ENCODE results near the gene PRAMEF25. TPM values are rescaled to one million over a fixed set of nuclear protein-coding genes. Genes with fewer than 3 reads are reported as not detected.
"Not testable (repeated sequence)": the region's sequence is repeated elsewhere in the genome, so short reads cannot be mapped to it uniquely, and the experiment has no call there.

PRAMEF25 gene
- not detected in 2 replicates for total RNA-seq (ENCODE audit: low replicate concordance)
- long read RNA-seq: 0 reads

DNA sequence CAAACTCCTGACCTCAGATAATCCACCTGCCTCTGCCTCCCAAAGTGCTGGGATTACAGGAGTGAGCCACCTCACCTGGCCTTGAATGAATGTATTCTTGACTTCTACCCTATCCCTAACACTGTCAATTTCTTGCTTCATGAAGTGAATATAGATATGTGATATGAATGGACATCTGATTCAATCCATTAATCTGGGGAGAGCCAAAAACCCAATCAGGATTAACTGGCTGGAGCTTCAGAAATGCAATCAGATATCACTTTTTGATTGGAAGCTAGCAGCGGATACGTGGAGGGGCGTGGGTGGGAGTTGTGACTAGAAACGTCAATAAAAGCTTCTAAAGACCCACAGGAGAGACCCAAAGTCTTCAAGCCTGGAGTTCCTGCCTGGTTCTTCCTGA lies at the start of gene PRAMEF25:
TSS of gene PRAMEF25 (plus strand) at position 301 of the 400 bp plus-strand sequence. CDS start 2,920 bp downstream, outside the sequence.
- H3K4me1 Mint-ChIP-seq (ENCODE audit: unreplicated experiment); DNase-seq (ENCODE audit: extremely low spot score, unreplicated experiment); H3K9me3 Mint-ChIP-seq; H3K27ac Mint-ChIP-seq; H3K4me3 Mint-ChIP-seq; H3K36me3 Mint-ChIP-seq; H3K27me3 Mint-ChIP-seq: not testable (repeated sequence)

DNA sequence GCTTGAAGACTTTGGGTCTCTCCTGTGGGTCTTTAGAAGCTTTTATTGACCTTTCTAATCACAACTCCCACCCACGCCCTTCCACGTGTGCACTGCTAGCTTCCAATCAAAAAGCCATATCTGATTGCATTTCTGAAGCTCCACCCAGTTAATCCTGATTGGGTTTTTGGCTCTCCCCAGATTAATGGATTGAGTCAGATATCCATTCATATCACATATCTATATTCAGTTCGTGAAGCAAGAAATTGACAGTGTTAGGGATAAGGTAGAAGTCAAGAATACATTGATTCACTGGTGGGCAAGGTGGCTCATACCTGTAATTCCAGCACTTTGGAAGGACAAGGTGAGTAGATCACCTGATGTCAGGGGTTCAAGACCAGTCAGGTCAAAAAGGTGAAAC lies 14.1 kb upstream of the PRAMEF25 start, which contains the start of gene PRAMEF27:
TSS of gene PRAMEF27 (minus strand) at position 101 of the 400 bp plus-strand sequence. CDS start 2,916 bp downstream, outside the sequence.
- DNase-seq (ENCODE audit: extremely low spot score, unreplicated experiment); H3K27me3 Mint-ChIP-seq; H3K9me3 Mint-ChIP-seq; H3K4me1 Mint-ChIP-seq (ENCODE audit: unreplicated experiment); H3K4me3 Mint-ChIP-seq; H3K36me3 Mint-ChIP-seq; H3K27ac Mint-ChIP-seq: not testable (repeated sequence)

DNA sequence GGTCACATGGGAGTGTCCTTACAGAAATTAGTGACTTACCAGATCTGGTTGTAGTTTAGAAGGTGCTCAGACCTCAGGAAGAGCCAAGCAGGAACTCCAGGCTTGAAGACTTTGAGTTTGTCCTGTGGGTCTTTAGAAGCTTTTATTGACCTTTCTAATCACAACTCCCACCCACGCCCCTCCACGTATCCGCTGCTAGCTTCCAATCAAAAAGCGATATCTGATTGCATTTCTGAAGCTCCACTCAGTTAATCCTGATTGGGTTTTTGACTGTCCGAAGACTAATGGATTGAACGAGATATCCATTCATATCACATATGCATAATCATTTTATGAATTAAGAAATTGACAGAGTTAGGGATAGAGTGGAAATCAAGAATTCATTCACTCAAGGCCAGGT lies 46.2 kb downstream of the PRAMEF25 start, which contains the start of gene HNRNPCL2:
TSS of gene HNRNPCL2 (minus strand) at position 101 of the 400 bp plus-strand sequence. CDS start 454 bp downstream, outside the sequence.
- not testable (repeated sequence) for H3K27me3 Mint-ChIP-seq; H3K36me3 Mint-ChIP-seq; H3K4me1 Mint-ChIP-seq (ENCODE audit: unreplicated experiment); DNase-seq (ENCODE audit: extremely low spot score, unreplicated experiment); H3K27ac Mint-ChIP-seq; H3K9me3 Mint-ChIP-seq; H3K4me3 Mint-ChIP-seq

Other genes starting within 250 kb of the PRAMEF25 start
- gene PRAMEF11, start 239.4 kb upstream of the PRAMEF25 start, total RNA-seq (ENCODE audit: low replicate concordance): not detected in 2 replicates
- not detected in 2 replicates for gene HNRNPCL1, start 222.1 kb upstream of the PRAMEF25 start, total RNA-seq (ENCODE audit: low replicate concordance)
- gene PRAMEF2, start 213.7 kb upstream of the PRAMEF25 start, total RNA-seq (ENCODE audit: low replicate concordance): not detected in 2 replicates
- gene PRAMEF4, start 184.6 kb upstream of the PRAMEF25 start, total RNA-seq (ENCODE audit: low replicate concordance): not detected in 2 replicates
- not detected in 2 replicates for gene PRAMEF10, start 172.5 kb upstream of the PRAMEF25 start, total RNA-seq (ENCODE audit: low replicate concordance)
- not detected in 2 replicates for gene PRAMEF7, start 154.2 kb upstream of the PRAMEF25 start, total RNA-seq (ENCODE audit: low replicate concordance)
- gene PRAMEF6, start 123.2 kb upstream of the PRAMEF25 start, total RNA-seq (ENCODE audit: low replicate concordance): not detected in 2 replicates
- gene PRAMEF27, start 14.2 kb upstream of the PRAMEF25 start, total RNA-seq (ENCODE audit: low replicate concordance): not detected in 2 replicates
- gene HNRNPCL3, start 10.0 kb upstream of the PRAMEF25 start, total RNA-seq (ENCODE audit: low replicate concordance): not detected in 2 replicates
- gene HNRNPCL2, start 46.1 kb downstream of the PRAMEF25 start, total RNA-seq (ENCODE audit: low replicate concordance): not detected in 2 replicates
- not detected in 2 replicates for gene PRAMEF26, start 85.2 kb downstream of the PRAMEF25 start, total RNA-seq (ENCODE audit: low replicate concordance)
- gene HNRNPCL4, start 94.9 kb downstream of the PRAMEF25 start, total RNA-seq (ENCODE audit: low replicate concordance): not detected in 2 replicates
- gene PRAMEF9, start 101.1 kb downstream of the PRAMEF25 start, total RNA-seq (ENCODE audit: low replicate concordance): not detected in 2 replicates
- not detected in 2 replicates for gene PRAMEF13, start 130.6 kb downstream of the PRAMEF25 start, total RNA-seq (ENCODE audit: low replicate concordance)
- not detected in 2 replicates for gene PRAMEF18, start 155.4 kb downstream of the PRAMEF25 start, total RNA-seq (ENCODE audit: low replicate concordance)
- not detected in 2 replicates for gene PRAMEF5, start 183.4 kb downstream of the PRAMEF25 start, total RNA-seq (ENCODE audit: low replicate concordance)
- not detected in 2 replicates for gene PRAMEF8, start 214.4 kb downstream of the PRAMEF25 start, total RNA-seq (ENCODE audit: low replicate concordance)
- not detected in 2 replicates for gene PRAMEF33, start 232.8 kb downstream of the PRAMEF25 start, total RNA-seq (ENCODE audit: low replicate concordance)
- gene PRAMEF15, start 244.8 kb downstream of the PRAMEF25 start, total RNA-seq (ENCODE audit: low replicate concordance): not detected in 2 replicates

All from type B pancreatic cell (in vitro differentiated cells).